Measurements from ENCODE around the gene CERKL. TPM values are rescaled to one million over a fixed set of nuclear protein-coding genes. Genes with fewer than 3 reads are reported as not detected.

The CERKL gene
- total RNA-seq, 1 experiment from 2014 or later: 0.24 TPM

GRCh38 chr2:181596556-181596955 lies 60.3 kb downstream of the CERKL start:
- no peak for TF ChIP-seq JUN (CRISPR knock-in tag; IDR thresholded peaks at IDR 0.05)
- TF ChIP-seq MXD4 (CRISPR knock-in tag; IDR thresholded peaks at IDR 0.05; ENCODE audit: borderline replicate concordance): no peak
- TF ChIP-seq PRDM15 (CRISPR knock-in tag; IDR thresholded peaks at IDR 0.05): no peak
- no peaks in the 10 kb centered on the region for H3K9me3 Mint-ChIP-seq
- no peaks in the 10 kb centered on the region for H3K4me1 Mint-ChIP-seq
- ATAC-seq (no peak), DNase-seq (ENCODE audit: low spot score) (no peak)
- CTCF ChIA-PET: no interaction called here
- no peaks in the 10 kb centered on the region for H3K36me3 Mint-ChIP-seq
- H3K27me3 Mint-ChIP-seq (ENCODE audit: low read depth): no peaks in the 10 kb centered on the region; the same call in 1 of the 2 replicates
- POLR2A ChIA-PET: no interaction called here
- H3K4me3 Mint-ChIP-seq: no peak overlapping the region
- H3K27ac Mint-ChIP-seq: no peak overlapping the region

DNA sequence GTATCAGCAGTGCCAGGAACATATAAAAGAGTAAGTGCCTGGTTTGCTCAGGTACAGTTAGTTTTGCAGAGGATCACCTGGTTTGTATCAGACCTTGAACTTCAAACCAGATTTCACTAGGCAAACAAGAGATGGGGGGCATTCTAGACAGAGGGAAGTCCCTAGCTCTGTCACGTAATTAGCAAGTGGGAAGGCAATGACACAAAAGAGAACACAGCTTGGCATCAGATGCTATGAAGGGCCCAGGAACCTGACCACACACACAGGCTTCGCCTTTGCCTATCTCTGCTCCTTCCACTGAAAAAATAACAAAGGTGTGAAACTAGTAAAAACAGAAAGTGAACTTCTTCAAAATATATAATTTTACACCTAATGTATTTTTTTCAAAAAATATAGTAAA lies 62.6 kb downstream of the CERKL start:
- no peaks in the 10 kb centered on the region for H3K9me3 Mint-ChIP-seq
- no peaks in the 10 kb centered on the region for H3K4me1 Mint-ChIP-seq
- CTCF ChIA-PET: interaction anchor here (1.2 to 1.3 kb wide), 2 partner anchors 63 to 121 kb away, joined by 3 read pairs; partner anchors contain the start of gene CERKL
- H3K27me3 Mint-ChIP-seq (ENCODE audit: low read depth): no peaks in the 10 kb centered on the region
- ATAC-seq: peak; percentile 47
- TF ChIP-seq ZNF138 (CRISPR knock-in tag; conservative IDR thresholded peaks at IDR 0.05) (no peak), IRF2 (CRISPR knock-in tag; IDR thresholded peaks at IDR 0.05; ENCODE audit: borderline replicate concordance, low read depth) (no peak), FOXJ3 (CRISPR knock-in tag; IDR thresholded peaks at IDR 0.05; ENCODE audit: borderline replicate concordance) (no peak)
- H3K27ac Mint-ChIP-seq: no peak overlapping the region
- no peaks in the 10 kb centered on the region for H3K36me3 Mint-ChIP-seq
- no peak overlapping the region for H3K4me3 Mint-ChIP-seq
- POLR2A ChIA-PET: no interaction called here
- no peak for DNase-seq (ENCODE audit: low spot score)

- TF ChIP-seq ZNF281 (CRISPR knock-in tag; IDR thresholded peaks at IDR 0.05): no peak
- TF ChIP-seq RELA (CRISPR knock-in tag; IDR thresholded peaks at IDR 0.05; ENCODE audit: borderline replicate concordance): no peak
- TF ChIP-seq, protein P1, sequence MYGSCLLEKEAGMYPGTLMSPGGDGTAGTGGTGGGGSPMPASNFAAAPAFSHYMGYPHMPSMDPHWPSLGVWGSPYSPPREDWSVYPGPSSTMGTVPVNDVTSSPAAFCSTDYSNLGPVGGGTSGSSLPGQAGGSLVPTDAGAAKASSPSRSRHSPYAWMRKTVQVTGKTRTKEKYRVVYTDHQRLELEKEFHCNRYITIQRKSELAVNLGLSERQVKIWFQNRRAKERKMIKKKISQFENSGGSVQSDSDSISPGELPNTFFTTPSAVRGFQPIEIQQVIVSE (CRISPR knock-in tag; IDR thresholded peaks at IDR 0.05; ENCODE audit: borderline replicate concordance): no peak
- TF ChIP-seq MXD4 (CRISPR knock-in tag; IDR thresholded peaks at IDR 0.05; ENCODE audit: borderline replicate concordance): no peak
- no peak for TF ChIP-seq IRF2 (CRISPR knock-in tag; IDR thresholded peaks at IDR 0.05; ENCODE audit: borderline replicate concordance, low read depth)
- Mint-ChIP-seq H3K36me3 (no peaks in the 10 kb centered on the region), H3K27ac (no peak overlapping the region), H3K27me3 (ENCODE audit: low read depth) (no peaks in the 10 kb centered on the region), H3K4me3 (no peak overlapping the region), H3K9me3 (no peaks in the 10 kb centered on the region), H3K4me1 (peaks cover 18% of the 10 kb centered on the region)
- ATAC-seq (no peak), DNase-seq (ENCODE audit: low spot score) (no peak)
- ChIA-PET POLR2A (no interaction called here), CTCF (no interaction called here)
Observed at GRCh38 chr2:181589779-181590178, 67.1 kb downstream of the CERKL start.

GRCh38 chr2:181588546-181588945 lies 68.4 kb downstream of the CERKL start:
- H3K36me3 Mint-ChIP-seq: no peaks in the 10 kb centered on the region
- ChIA-PET CTCF (no interaction called here), POLR2A (no interaction called here)
- no peak overlapping the region for H3K27ac Mint-ChIP-seq
- H3K27me3 Mint-ChIP-seq (ENCODE audit: low read depth): no peaks in the 10 kb centered on the region
- peaks cover 18% of the 10 kb centered on the region for H3K4me1 Mint-ChIP-seq
- no peak overlapping the region for H3K4me3 Mint-ChIP-seq
- DNase-seq (ENCODE audit: low spot score) (no peak), ATAC-seq (no peak)
- no peaks in the 10 kb centered on the region for H3K9me3 Mint-ChIP-seq
- TF ChIP-seq SMAD4 (CRISPR knock-in tag; IDR thresholded peaks at IDR 0.05) (no peak), NR2C2 (CRISPR knock-in tag; IDR thresholded peaks at IDR 0.05) (no peak), TP53 (CRISPR knock-in tag; IDR thresholded peaks at IDR 0.05) (no peak), CBFB (CRISPR knock-in tag; IDR thresholded peaks at IDR 0.05; ENCODE audit: low read depth) (no peak), E2F1 (CRISPR knock-in tag; IDR thresholded peaks at IDR 0.05) (no peak), GABPB1 (CRISPR knock-in tag; IDR thresholded peaks at IDR 0.05) (no peak), GRHL2 (CRISPR knock-in tag; IDR thresholded peaks at IDR 0.05; ENCODE audit: insufficient replicate concordance, severe bottlenecking) (no peak), MXD4 (CRISPR knock-in tag; IDR thresholded peaks at IDR 0.05; ENCODE audit: borderline replicate concordance) (no peak), ZNF263 (CRISPR knock-in tag; IDR thresholded peaks at IDR 0.05; ENCODE audit: low read depth) (no peak)
- TF ChIP-seq, protein P2, sequence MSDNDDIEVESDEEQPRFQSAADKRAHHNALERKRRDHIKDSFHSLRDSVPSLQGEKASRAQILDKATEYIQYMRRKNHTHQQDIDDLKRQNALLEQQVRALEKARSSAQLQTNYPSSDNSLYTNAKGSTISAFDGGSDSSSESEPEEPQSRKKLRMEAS (CRISPR knock-in tag; IDR thresholded peaks at IDR 0.05): no peak

Measured in WTC11 (cell line).